Esophagus (tissue), 2 donors: ENCODE results near the gene DNAJA2. TPM values are rescaled to one million over a fixed set of nuclear protein-coding genes. Genes with fewer than 3 reads are reported as not detected.
A peak's percentile ranks its signal among the peaks of the same experiment; 100 is the strongest.

Source experiments
- H3K27ac ChIP-seq, 2 donors: one replicate each; pipeline ENCODE4 v1.5.1; 2013; ENCODE audit warnings: low read depth in 2 of 2, mild to moderate bottlenecking in 2 of 2, inconsistent platforms in 1 of 2, low read length in 1 of 2, moderate library complexity in 1 of 2
- H3K27me3 ChIP-seq, 2 donors: one replicate each; pipeline ENCODE4 v1.6.1; 2013; ENCODE audit warnings: low read length in 2 of 2, control low read depth in 1 of 2, mild to moderate bottlenecking in 1 of 2; ENCODE audit not compliant: insufficient read depth in 2 of 2, control insufficient read depth in 1 of 2
- H3K36me3 ChIP-seq, 2 donors: one replicate each; pipeline ENCODE4 v1.6.1; 2013; ENCODE audit warnings: low read length in 1 of 2; ENCODE audit not compliant: control insufficient read depth in 2 of 2, insufficient read depth in 2 of 2
- H3K4me1 ChIP-seq, 2 donors: one replicate each; pipeline ENCODE4 v1.6.1; 2013; ENCODE audit warnings: low read length in 1 of 2; ENCODE audit not compliant: control insufficient read depth in 2 of 2, insufficient read depth in 2 of 2
- H3K4me3 ChIP-seq, 2 donors: one replicate each; pipeline ENCODE4 v1.5.1; 2013; ENCODE audit warnings: low read length in 2 of 2, mild to moderate bottlenecking in 2 of 2, low read depth in 1 of 2, moderate library complexity in 1 of 2
- H3K9me3 ChIP-seq, 2 donors: one replicate each; pipeline ENCODE4 v1.6.1; 2013; ENCODE audit warnings: mild to moderate bottlenecking in 2 of 2, low read depth in 1 of 2, low read length in 1 of 2, moderate library complexity in 1 of 2; ENCODE audit not compliant: control insufficient read depth in 2 of 2, insufficient read depth in 1 of 2
- WGBS, 2 donors: extraction: QIAGEN DNeasy Blood & Tissue Kit; methylation state at CpG; one replicate each; pipeline ENCODE4 v1.1.7; 2013; 5-methylcytosine and 5-hydroxymethylcytosine counted together
- polyA plus RNA-seq, 2 donors: library from polyadenylated mRNA; stranded (reverse); fragments of 200-250 nt; gene quantifications; one replicate each; pipeline ENCODE4 v1.2.3, GENCODE V29; 2013
- donor health status: healthy with polysubstance abuse.
- donor health status: Bipolar disorder and iron deficiency.

DNAJA2 gene
- polyA plus RNA-seq, 2 donors, result 31.1 to 39.2 TPM

GRCh38 chr16:46908540-46909372 lies 64.7 kb downstream of the DNAJA2 start:
- Histone ChIP-seq H3K27ac (no peak overlapping the region), H3K4me1 (peaks cover 3 to 6% of the 10 kb centered on the region in 2 donors), H3K36me3 (peaks cover 11 to 34% of the 10 kb centered on the region in 2 donors), H3K9me3 (no peaks in the 10 kb centered on the region), H3K27me3 (no peaks in the 10 kb centered on the region), H3K4me3 (no peak overlapping the region)
- 41 to 44% methylated on average over 6 of the region's 6 CpGs for WGBS, 2 donors

GRCh38 chr16:46907061-46907774 lies 66.3 kb downstream of the DNAJA2 start:
- WGBS, 2 donors, result 78 to 86% methylated on average over 12 of the region's 12 CpGs
- H3K4me1 ChIP-seq, result peaks cover 3 to 8% of the 10 kb centered on the region in 2 donors
- H3K27me3 ChIP-seq, result no peaks in the 10 kb centered on the region
- peak overlapping the region in 1 of 2 donors; percentile 27 for H3K27ac ChIP-seq
- no peaks in the 10 kb centered on the region for H3K9me3 ChIP-seq
- H3K36me3 ChIP-seq, result peaks cover 7 to 29% of the 10 kb centered on the region in 2 donors
- no peak overlapping the region for H3K4me3 ChIP-seq

GRCh38 chr16:46906360-46907060 lies 67.0 kb downstream of the DNAJA2 start:
- peaks cover 7 to 26% of the 10 kb centered on the region in 2 donors for H3K36me3 ChIP-seq
- H3K4me1 ChIP-seq, result peaks cover 3 to 15% of the 10 kb centered on the region in 2 donors
- no peaks in the 10 kb centered on the region for H3K9me3 ChIP-seq
- WGBS, 2 donors, result 86 to 89% methylated on average over 12 of the region's 12 CpGs
- H3K27ac ChIP-seq, result no peak overlapping the region
- no peak overlapping the region for H3K4me3 ChIP-seq
- no peaks in the 10 kb centered on the region for H3K27me3 ChIP-seq

Other genes with a start within 250 kb of the DNAJA2 start
- under 1 TPM; 0.04 to 0.08 TPM for gene MYLK3, start 225.3 kb downstream of the DNAJA2 start, polyA plus RNA-seq
- 1 to 10 TPM; 3.6 to 3.7 TPM for gene C16orf87, start 142.5 kb downstream of the DNAJA2 start, polyA plus RNA-seq
- gene GPT2, start 89.3 kb downstream of the DNAJA2 start, polyA plus RNA-seq, result 10 to 100 TPM; 53.8 to 65.8 TPM
- 1 to 10 TPM; 3.0 to 5.0 TPM for gene NETO2, start 170.3 kb upstream of the DNAJA2 start, polyA plus RNA-seq